Ovary (tissue), 9 donors: ENCODE measurements around the gene PROK2. TPM values are rescaled to one million over a fixed set of nuclear protein-coding genes. Genes with fewer than 3 reads are reported as not detected.

Source experiments
- DNase-seq, 5 donors: peaks; one replicate each; pipeline ENCODE4 v3.0.0-alpha.2; 2019 to 2020
- H3K27ac ChIP-seq, 2 donors: fragments of 200-600 bp; one replicate each; pipeline versions ENCODE4 v1.5.1 to v1.8.0; 2019 to 2022
- H3K27me3 ChIP-seq: fragments of 200-600 bp; one replicate; pipeline ENCODE4 v1.8.0; 2022
- H3K36me3 ChIP-seq: fragments of 200-600 bp; sonication (generic); one replicate; pipeline ENCODE4 v1.5.1; 2019
- H3K4me1 ChIP-seq: one replicate; pipeline ENCODE4 v1.8.1; 2013; ENCODE audit warnings: mild to moderate bottlenecking, moderate library complexity; ENCODE audit not compliant: insufficient read depth
- H3K4me3 ChIP-seq: fragments of 200-600 bp; sonication (generic); one replicate; pipeline ENCODE4 v1.5.1; 2017
- H3K9me3 ChIP-seq, 2 donors: fragments of 200-600 bp in 1 of 2; sonication (generic) in 1 of 2; one replicate each; pipeline versions ENCODE4 v1.5.1 to v1.8.1; 2013 to 2019; ENCODE audit warnings: mild to moderate bottlenecking in 1 of 2, moderate library complexity in 1 of 2
- CTCF ChIP-seq, 3 donors: fragments of 450-650 bp in 2 of 3; fragments of 200-600 bp in 1 of 3; IDR thresholded peaks; one replicate each; pipeline versions ENCODE4 v1.5.1 to v1.8.0; 2016 to 2022; ENCODE audit warnings: antibody characterized with exemption in 3 of 3, mild to moderate bottlenecking in 1 of 3
- EP300 ChIP-seq: sonication (generic); formaldehyde crosslinking; IDR thresholded peaks from one replicate; pipeline ENCODE4 v1.6.1; 2017; ENCODE audit warnings: antibody characterized with exemption
- POLR2A ChIP-seq: fragments of 450-650 bp; IDR thresholded peaks from one replicate; pipeline ENCODE4 v1.6.1; 2017; ENCODE audit warnings: antibody characterized with exemption, mild to moderate bottlenecking, moderate library complexity
- WGBS, 3 donors: extraction: QIAGEN DNeasy Blood & Tissue Kit in 1 of 3; methylation state at CpG; one replicate each; pipeline versions ENCODE4 v1.1.5 to v1.1.7; 2013 to 2017; 5-methylcytosine and 5-hydroxymethylcytosine counted together
- intact Hi-C, 4 donors: fragments of 100-400 bp; cut with DNase I; formaldehyde crosslinking; loops; one replicate each; pipeline versions ENCODE4 v1.11.0 to v1.15.1; 2022 to 2023
- polyA plus RNA-seq, 2 donors: library from polyadenylated mRNA; stranded (reverse); fragments of 200-250 nt in 1 of 2; fragments of 350-450 nt in 1 of 2; fragmentation: Illumina TruSeq in 1 of 2; extraction: RNeasy Lipid Tissue Mini Kit (QIAGEN cat#74804) in 1 of 2; gene quantifications; one replicate each; pipeline ENCODE4 v1.2.3, GENCODE V29; 2013 to 2014
- total RNA-seq, 7 donors: library from RNA; depleted of rRNA in 2 of 7; stranded (reverse); fragments of >200 nt in 2 of 7; fragmentation: NEBNext Ultra II Directional in 3 of 7; extraction: Animal tissue kit (Norgen Biotek cat#: 25700) in 3 of 7; gene quantifications; one replicate each; pipeline versions ENCODE4 v1.1.0 to v1.2.4, GENCODE V29; 2016 to 2023
- donor health status: DM: no; HTN: no; CAD: no; lungs with moderate emphysema.
- donor health status: DM: no; HTN: no; CAD: no.
- donor health status: Bipolar disorder and iron deficiency.
- donor health status: DM: yes; HTN: yes; CAD: no.
- donor health status: DM: no; HTN: no; CAD: no.
- donor health status: DM: yes; HTN: yes; CAD: no.

The PROK2 gene
- total and polyA plus RNA-seq, 9 donors: 0.08 to 0.45 (median 0.20) TPM; not detected in 4

- no peak for DNase-seq
Measured at GRCh38 chr3:71805691-71806090, 20.7 kb upstream of the PROK2 start.

GRCh38 chr3:71805199-71805598 is 20.3 kb upstream of the PROK2 start:
- H3K36me3 ChIP-seq: no peaks in the 10 kb centered on the region
- H3K9me3 ChIP-seq: no peaks in the 10 kb centered on the region
- no peak overlapping the region for H3K27ac ChIP-seq
- H3K4me1 ChIP-seq: no peaks in the 10 kb centered on the region
- WGBS, 3 donors: 87 to 94% (median 89%) methylated on average over 3 of the region's 3 CpGs
- H3K27me3 ChIP-seq: no peaks in the 10 kb centered on the region
- H3K4me3 ChIP-seq: no peak overlapping the region
- TF ChIP-seq CTCF (IDR thresholded peaks at IDR 0.05): no peak
- TF ChIP-seq EP300: no peak
- no peak for TF ChIP-seq POLR2A
- DNase-seq: no peak
- intact Hi-C loops: no loop called here

More at GRCh38 chr3:71805691-71806090, 20.7 kb upstream of the PROK2 start:
- H3K4me1 ChIP-seq: no peaks in the 10 kb centered on the region
- no peaks in the 10 kb centered on the region for H3K9me3 ChIP-seq
- no peak overlapping the region for H3K27ac ChIP-seq
- H3K36me3 ChIP-seq: no peaks in the 10 kb centered on the region
- intact Hi-C loops: no loop called here
- 90 to 95% (median 91%) methylated on average over 2 of the region's 2 CpGs for WGBS, 3 donors
- TF ChIP-seq EP300 (no peak), CTCF (IDR thresholded peaks at IDR 0.05) (no peak), POLR2A (no peak)
- H3K4me3 ChIP-seq: no peak overlapping the region
- no peaks in the 10 kb centered on the region for H3K27me3 ChIP-seq

DNA sequence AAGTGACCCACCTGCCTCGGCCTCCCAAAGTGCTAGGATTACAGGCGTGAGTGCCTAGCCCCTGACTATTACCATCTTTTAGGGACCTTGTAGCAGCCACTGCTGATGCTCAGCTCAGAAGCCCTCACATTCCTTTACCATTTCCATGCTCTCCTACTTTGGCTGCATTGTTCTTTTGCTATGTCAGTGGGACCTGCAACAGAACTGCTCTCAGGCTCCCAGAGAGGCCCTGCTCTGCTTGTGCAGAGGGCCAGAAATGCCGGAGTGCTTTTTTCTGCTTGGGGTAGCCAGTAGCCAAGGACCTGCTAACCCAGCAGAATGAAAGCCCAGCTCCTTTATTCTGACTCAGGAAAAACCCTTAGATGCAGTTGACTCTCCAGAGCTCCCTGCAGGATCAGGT is 18.3 kb upstream of the PROK2 start:
- 91 to 96% (median 94%) methylated on average over 3 of the region's 3 CpGs for WGBS, 3 donors
- Histone ChIP-seq H3K27me3 (no peaks in the 10 kb centered on the region), H3K9me3 (no peaks in the 10 kb centered on the region), H3K4me1 (no peaks in the 10 kb centered on the region), H3K4me3 (no peak overlapping the region), H3K36me3 (no peaks in the 10 kb centered on the region), H3K27ac (no peak overlapping the region)
- TF ChIP-seq POLR2A (no peak), CTCF (IDR thresholded peaks at IDR 0.05) (no peak), EP300 (no peak)
- intact Hi-C loops: no loop called here
- no peak for DNase-seq

DNA sequence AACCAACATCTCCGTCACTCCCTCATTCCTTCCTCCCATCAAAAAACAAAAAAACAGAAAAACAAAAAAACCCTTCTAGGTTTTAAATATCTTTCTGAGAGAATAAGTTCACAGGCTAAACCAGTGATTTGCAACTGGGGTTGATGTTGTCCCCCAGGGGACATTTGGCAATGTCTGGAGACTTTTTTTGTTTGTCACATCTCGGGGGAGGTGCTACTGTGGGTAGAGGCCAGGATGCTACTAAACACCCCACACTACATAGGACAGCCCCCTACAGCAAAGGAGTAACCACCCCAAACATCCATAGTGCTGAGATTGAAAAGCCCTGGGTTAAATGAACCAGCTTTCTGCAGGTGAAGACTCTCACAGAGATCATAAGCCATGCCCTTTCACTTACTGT is 17.0 kb upstream of the PROK2 start:
- Histone ChIP-seq H3K9me3 (no peaks in the 10 kb centered on the region), H3K27me3 (no peaks in the 10 kb centered on the region), H3K4me1 (no peaks in the 10 kb centered on the region), H3K36me3 (no peaks in the 10 kb centered on the region), H3K27ac (no peak overlapping the region), H3K4me3 (no peak overlapping the region)
- TF ChIP-seq POLR2A: no peak
- no peak for TF ChIP-seq EP300
- TF ChIP-seq CTCF (IDR thresholded peaks at IDR 0.05): no peak
- intact Hi-C loops: no loop called here
- WGBS, 3 donors: 78 to 86% (median 86%) methylated on average over 2 of the region's 2 CpGs
- DNase-seq: no peak

DNA sequence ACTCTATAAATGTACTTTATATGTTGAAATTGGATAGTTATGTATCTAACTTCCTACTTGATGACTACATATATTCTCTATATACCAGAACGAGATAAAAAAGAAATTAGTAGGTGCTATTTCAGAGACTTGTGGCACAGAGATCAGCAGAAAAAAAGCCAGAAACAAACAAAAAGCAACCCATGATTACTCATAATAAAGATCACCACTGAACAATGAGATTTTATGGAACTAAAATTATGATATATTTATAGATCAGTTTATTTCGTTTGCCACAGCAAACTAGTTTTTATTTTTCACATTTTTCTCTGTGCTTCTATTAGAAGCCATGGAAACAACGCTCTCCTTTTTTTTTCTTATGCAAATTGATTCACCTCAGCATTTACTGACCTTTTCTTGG is 15.1 kb upstream of the PROK2 start:
- Histone ChIP-seq H3K27ac (no peak overlapping the region), H3K9me3 (no peaks in the 10 kb centered on the region), H3K4me3 (no peak overlapping the region), H3K27me3 (no peaks in the 10 kb centered on the region), H3K36me3 (no peaks in the 10 kb centered on the region), H3K4me1 (no peaks in the 10 kb centered on the region)
- intact Hi-C loops: no loop called here
- 39 to 48% (median 47%) methylated on average over 3 of the region's 3 CpGs for WGBS, 3 donors
- TF ChIP-seq CTCF (IDR thresholded peaks at IDR 0.05): no peak
- TF ChIP-seq POLR2A: no peak
- no peak for TF ChIP-seq EP300
- DNase-seq: no peak
